HEK293 (cell line): Measurements from ENCODE around the gene MMRN2.
"Not testable (repeated sequence)": the region's sequence is repeated elsewhere in the genome, so short reads cannot be mapped to it uniquely, and the experiment has no call there.

Experiments used
- CTCF ChIP-seq: fragments of 450-650 bp; formaldehyde crosslinking; IDR thresholded peaks from 2 replicates; pipeline ENCODE4 v1.5.1; 2016; ENCODE audit warnings: missing biosample characterization, missing genetic modification characterization
- SCRT2 ChIP-seq: fragments of 450-650 bp; formaldehyde crosslinking; IDR thresholded peaks from 2 replicates; pipeline ENCODE4 v1.5.1; 2016; ENCODE audit warnings: missing biosample characterization, missing genetic modification characterization
- ZBTB11 ChIP-seq: fragments of 450-650 bp; formaldehyde crosslinking; conservative IDR thresholded peaks from 2 replicates; pipeline ENCODE4 v1.5.1; 2016; ENCODE audit warnings: low read depth, missing biosample characterization, missing genetic modification characterization
- ZNF121 ChIP-seq: fragments of 450-650 bp; formaldehyde crosslinking; IDR thresholded peaks from 2 replicates; pipeline ENCODE4 v1.5.1; 2016; ENCODE audit warnings: missing biosample characterization, missing genetic modification characterization
- ZNF138 ChIP-seq: fragments of 450-650 bp; formaldehyde crosslinking; IDR thresholded peaks from 2 replicates; pipeline ENCODE4 v1.5.1; 2016; ENCODE audit warnings: missing biosample characterization, missing genetic modification characterization, borderline replicate concordance
- ZNF174 ChIP-seq: fragments of 450-650 bp; formaldehyde crosslinking; IDR thresholded peaks from 2 replicates; pipeline ENCODE4 v1.5.0; 2017; ENCODE audit warnings: missing biosample characterization, mild to moderate bottlenecking, missing genetic modification characterization
- ZNF214 ChIP-seq: fragments of 450-650 bp; formaldehyde crosslinking; IDR thresholded peaks from 2 replicates; pipeline ENCODE4 v1.5.1; 2017; ENCODE audit warnings: missing biosample characterization, mild to moderate bottlenecking, missing genetic modification characterization, borderline replicate concordance
- ZNF311 ChIP-seq: fragments of 450-650 bp; formaldehyde crosslinking; IDR thresholded peaks from 2 replicates; pipeline ENCODE4 v1.5.1; 2017; ENCODE audit warnings: missing biosample characterization, missing genetic modification characterization, borderline replicate concordance
- ZNF488 ChIP-seq: fragments of 450-650 bp; formaldehyde crosslinking; IDR thresholded peaks from 2 replicates; pipeline ENCODE4 v1.5.1; 2016; ENCODE audit warnings: missing biosample characterization, missing genetic modification characterization

GRCh38 chr10:86999802-87000403, 42.5 kb upstream of the MMRN2 start:
- TF ChIP-seq ZBTB11; SCRT2; CTCF; ZNF214; ZNF488 (tag by site-specific recombination); ZNF311 (tag by site-specific recombination); ZNF138 (tag by site-specific recombination); ZNF174 (tag by site-specific recombination); ZNF121 (tag by site-specific recombination): not testable (repeated sequence)
